Cardiac fibroblast (primary cell): ENCODE data around the gene PUM2.
"Not testable (repeated sequence)": the region's sequence is repeated elsewhere in the genome, so short reads cannot be mapped to it uniquely, and the experiment has no call there.

Experiments used
- DNase-seq, 2 donors: peaks; one replicate each; pipeline versions ENCODE4 v3.0.0 to v3.0.0-alpha.2; 2010; ENCODE audit warnings: low read depth in 2 of 2
- H3K4me3 ChIP-seq, 2 donors: replicated peaks in 1 of 2; 1 replicate in 1 of 2; 2 replicates in 1 of 2; pipeline ENCODE4 v1.5.1; 2011; ENCODE audit warnings: low read depth in 2 of 2, low read length in 2 of 2, mild to moderate bottlenecking in 2 of 2, moderate library complexity in 1 of 2
- CTCF ChIP-seq: IDR thresholded peaks from one replicate; pipeline ENCODE4 v1.5.1; 2011; ENCODE audit warnings: low read depth, mild to moderate bottlenecking, low read length, inconsistent platforms

Gene PUM2

GRCh38 chr2:20249170-20249569 lies 101.5 kb downstream of the PUM2 start:
- H3K4me3 ChIP-seq: no peak overlapping the region
- DNase-seq: no peak
- no peak for TF ChIP-seq CTCF

- TF ChIP-seq CTCF: no peak
- H3K4me3 ChIP-seq: no peak overlapping the region
- DNase-seq: no peak
Observed at GRCh38 chr2:20247084-20247483, 103.6 kb downstream of the PUM2 start.

GRCh38 chr2:20243637-20244036 lies 107.0 kb downstream of the PUM2 start:
- DNase-seq, H3K4me3 ChIP-seq: not testable (repeated sequence)

- no peak for TF ChIP-seq CTCF
- H3K4me3 ChIP-seq: no peak overlapping the region
- no peak for DNase-seq
Observed at GRCh38 chr2:20242727-20243377, 107.8 kb downstream of the PUM2 start.

- no peak overlapping the region for H3K4me3 ChIP-seq
- peak; percentile 13 for TF ChIP-seq CTCF
- DNase-seq: no peak
Observed at GRCh38 chr2:20241973-20242726, 108.5 kb downstream of the PUM2 start.

- H3K4me3 ChIP-seq, DNase-seq: not testable (repeated sequence)
Observed at GRCh38 chr2:20240291-20240690, 110.4 kb downstream of the PUM2 start.

- DNase-seq: no peak
- no peak for TF ChIP-seq CTCF
- no peak overlapping the region for H3K4me3 ChIP-seq
Observed at GRCh38 chr2:20236496-20236895, 114.1 kb downstream of the PUM2 start.
